Thyroid gland (tissue), 4 donors: ENCODE results near the gene TNKS2.

ENCODE experiments used
- POLR2A ChIP-seq, 2 donors: fragments of 450-650 bp; IDR thresholded peaks; one replicate each; pipeline ENCODE4 v1.6.1; 2017; ENCODE audit warnings: antibody characterized with exemption in 2 of 2, mild to moderate bottlenecking in 2 of 2, moderate library complexity in 1 of 2
- TF ChIP-seq, protein P1 (sequence below), 6 experiments: fragments of 200-600 bp in 3 of 6; fragments of 450-650 bp in 3 of 6; sonication (generic) in 3 of 6; IDR thresholded peaks; one replicate each; pipeline ENCODE4 v1.5.1; 2016 to 2019; ENCODE audit warnings: antibody characterized with exemption in 6 of 6, mild to moderate bottlenecking in 2 of 6, inconsistent platforms in 1 of 6, moderate library complexity in 1 of 6

DNA sequence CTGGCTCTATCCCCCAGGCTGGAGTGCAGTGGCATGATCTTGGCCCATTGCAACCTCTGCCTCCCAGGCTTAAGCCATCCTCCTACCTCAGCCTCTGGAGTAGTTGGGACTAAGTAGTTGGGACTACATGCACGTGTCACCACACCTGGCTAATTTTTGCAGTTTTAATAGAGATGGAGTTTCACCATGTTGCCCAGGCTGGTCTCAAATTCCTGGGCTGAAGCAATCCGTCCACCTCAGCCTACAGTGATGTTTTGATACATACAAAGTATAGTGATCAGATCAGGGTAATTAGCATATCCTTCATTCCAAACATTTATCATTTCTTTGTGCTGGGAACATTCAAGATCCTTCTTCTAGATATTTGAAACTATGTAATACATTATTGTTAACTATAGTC, 22.5 kb upstream of the TNKS2 start:
- TF ChIP-seq, protein P1, sequence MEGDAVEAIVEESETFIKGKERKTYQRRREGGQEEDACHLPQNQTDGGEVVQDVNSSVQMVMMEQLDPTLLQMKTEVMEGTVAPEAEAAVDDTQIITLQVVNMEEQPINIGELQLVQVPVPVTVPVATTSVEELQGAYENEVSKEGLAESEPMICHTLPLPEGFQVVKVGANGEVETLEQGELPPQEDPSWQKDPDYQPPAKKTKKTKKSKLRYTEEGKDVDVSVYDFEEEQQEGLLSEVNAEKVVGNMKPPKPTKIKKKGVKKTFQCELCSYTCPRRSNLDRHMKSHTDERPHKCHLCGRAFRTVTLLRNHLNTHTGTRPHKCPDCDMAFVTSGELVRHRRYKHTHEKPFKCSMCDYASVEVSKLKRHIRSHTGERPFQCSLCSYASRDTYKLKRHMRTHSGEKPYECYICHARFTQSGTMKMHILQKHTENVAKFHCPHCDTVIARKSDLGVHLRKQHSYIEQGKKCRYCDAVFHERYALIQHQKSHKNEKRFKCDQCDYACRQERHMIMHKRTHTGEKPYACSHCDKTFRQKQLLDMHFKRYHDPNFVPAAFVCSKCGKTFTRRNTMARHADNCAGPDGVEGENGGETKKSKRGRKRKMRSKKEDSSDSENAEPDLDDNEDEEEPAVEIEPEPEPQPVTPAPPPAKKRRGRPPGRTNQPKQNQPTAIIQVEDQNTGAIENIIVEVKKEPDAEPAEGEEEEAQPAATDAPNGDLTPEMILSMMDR (IDR thresholded peaks at IDR 0.05), result no peak
- TF ChIP-seq POLR2A (IDR thresholded peaks at IDR 0.05), result no peak
